Colonic mucosa (tissue), 4 donors: ENCODE results near the gene ACKR1. TPM values are rescaled to one million over a fixed set of nuclear protein-coding genes. Genes with fewer than 3 reads are reported as not detected.

Experiments
- DNase-seq: peaks from one replicate; pipeline ENCODE4 v3.0.0-alpha.2; 2020
- H3K27ac ChIP-seq: fragments of 200-600 bp; one replicate; pipeline ENCODE4 v1.8.0; 2021
- H3K27me3 ChIP-seq: fragments of 200-600 bp; one replicate; pipeline ENCODE4 v1.8.0; 2021
- H3K36me3 ChIP-seq: fragments of 200-600 bp; one replicate; pipeline ENCODE4 v1.8.0; 2021
- H3K4me1 ChIP-seq: fragments of 200-600 bp; one replicate; pipeline ENCODE4 v1.8.0; 2021; ENCODE audit warnings: mild to moderate bottlenecking
- H3K4me3 ChIP-seq: fragments of 200-600 bp; one replicate; pipeline ENCODE4 v1.8.0; 2021
- H3K9ac ChIP-seq, 2 donors: one replicate each; pipeline ENCODE4 v1.7.0; 2013; ENCODE audit warnings: control low read depth in 2 of 2, low read depth in 2 of 2, low read length in 2 of 2
- H3K9me3 ChIP-seq: fragments of 200-600 bp; one replicate; pipeline ENCODE4 v1.8.0; 2021
- CTCF ChIP-seq: fragments of 200-600 bp; IDR thresholded peaks from one replicate; pipeline ENCODE4 v1.8.0; 2022; ENCODE audit warnings: antibody characterized with exemption, mild to moderate bottlenecking
- intact Hi-C: fragments of 100-400 bp; cut with DNase I; formaldehyde crosslinking; loops from one replicate; pipeline ENCODE4 v1.14.1; 2022
- total RNA-seq, 2 donors: library from RNA; stranded (reverse); fragmentation: NEBNext Ultra II Directional in 1 of 2; extraction: Animal tissue kit (Norgen Biotek cat#: 25700) in 1 of 2; gene quantifications; one replicate each; pipeline ENCODE4 v1.2.1, GENCODE V29; 2021
- donor health status: healthy.
- donor health status: DM: no; HTN: no; CAD: no.
- donor health status: DM: no; HTN: no; CAD: no.

Gene ACKR1
- total RNA-seq: 10 to 100 TPM; 11.6 to 23.9 TPM

GRCh38 chr1:159204161-159205141, at the start of gene ACKR1:
TSS of gene ACKR1 (plus strand) at chr1:159204875. CDS start at chr1:159204960, 85 bp downstream.
- no peak for DNase-seq
- Histone ChIP-seq H3K4me1 (no peaks in the 10 kb centered on the region), H3K9ac (no peak within 1 kb of the TSS), H3K27me3 (no peaks in the 10 kb centered on the region), H3K4me3 (no peak within 1 kb of the TSS), H3K9me3 (no peaks in the 10 kb centered on the region), H3K36me3 (no peaks in the 10 kb centered on the region), H3K27ac (no peak within 1 kb of the TSS)
- intact Hi-C loops: loop anchor here (10.0 kb wide), 1 partner anchor 570 kb away; no protein-coding TSS in a partner anchor
- TF ChIP-seq CTCF: no peak

- no peak overlapping the region for H3K4me3 ChIP-seq
- no peaks in the 10 kb centered on the region for H3K36me3 ChIP-seq
- H3K9me3 ChIP-seq: no peaks in the 10 kb centered on the region
- no peaks in the 10 kb centered on the region for H3K4me1 ChIP-seq
- peak; percentile 60 for DNase-seq
- H3K27me3 ChIP-seq: no peaks in the 10 kb centered on the region
- H3K9ac ChIP-seq: no peak overlapping the region
- intact Hi-C loops: loop anchor here (5.0 kb wide), 2 partner anchors 36 to 51 kb away; no protein-coding TSS in a partner anchor
- peak; percentile 87 for TF ChIP-seq CTCF
- H3K27ac ChIP-seq: no peak overlapping the region
Measured at GRCh38 chr1:159161001-159161718, 43.5 kb upstream of the ACKR1 start.

DNA sequence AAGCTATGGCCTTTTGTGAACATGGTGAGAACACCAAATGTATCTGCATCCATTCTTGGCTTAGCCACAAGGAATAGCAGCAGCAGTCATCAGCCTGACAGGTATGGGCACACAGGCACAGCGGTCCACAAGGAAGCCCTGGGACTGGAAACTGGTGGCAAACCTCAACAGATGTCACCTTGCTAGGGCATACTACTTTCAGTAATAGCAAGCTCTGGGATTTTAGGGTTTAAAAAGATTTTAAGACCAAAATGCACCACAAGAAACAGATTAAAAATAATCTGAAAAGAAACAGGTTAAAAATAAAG, 43.0 kb upstream of the ACKR1 start:
- no peaks in the 10 kb centered on the region for H3K9me3 ChIP-seq
- no peaks in the 10 kb centered on the region for H3K27me3 ChIP-seq
- TF ChIP-seq CTCF: no peak
- no peak for DNase-seq
- no peaks in the 10 kb centered on the region for H3K36me3 ChIP-seq
- H3K4me1 ChIP-seq: no peaks in the 10 kb centered on the region
- intact Hi-C loops: loop anchor here (5.0 kb wide), 2 partner anchors 36 to 51 kb away; no protein-coding TSS in a partner anchor
- no peak overlapping the region for H3K9ac ChIP-seq
- H3K4me3 ChIP-seq: no peak overlapping the region
- H3K27ac ChIP-seq: no peak overlapping the region

DNA sequence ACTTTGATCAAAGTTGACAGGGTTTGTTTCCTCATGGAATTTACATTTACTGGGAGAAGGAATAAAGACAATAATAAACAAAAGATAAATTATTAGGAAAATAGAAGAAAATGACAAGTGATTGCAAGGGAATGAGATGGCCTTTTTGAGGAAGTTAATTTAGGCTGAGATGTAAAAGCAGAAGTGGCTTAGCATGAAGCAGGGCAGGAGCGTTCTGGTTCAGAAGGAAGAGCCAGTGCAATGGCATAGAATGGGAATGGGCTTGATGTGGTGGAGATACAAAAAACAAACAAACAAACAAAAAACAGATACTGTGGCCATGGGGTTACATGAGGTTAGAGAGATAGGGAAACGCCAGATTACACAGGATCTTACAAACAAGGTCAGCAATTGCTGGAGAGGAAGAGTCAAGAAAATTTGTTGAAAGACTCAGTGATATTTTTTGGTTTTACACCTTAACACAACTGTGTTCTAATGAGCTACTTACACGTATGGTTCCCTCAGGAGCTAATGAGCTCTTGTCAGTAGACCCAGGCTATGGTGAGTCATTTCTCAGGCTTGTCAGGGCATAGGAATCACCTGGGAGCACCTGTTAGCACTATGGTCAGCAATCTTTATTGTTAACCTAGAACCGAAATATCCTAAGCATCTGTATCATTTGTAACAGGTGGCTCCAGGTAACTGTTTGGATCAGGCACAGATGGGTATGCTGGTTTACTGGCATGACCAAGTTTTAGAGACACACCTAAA, 42.0 kb upstream of the ACKR1 start:
- no peaks in the 10 kb centered on the region for H3K27me3 ChIP-seq
- no peak overlapping the region for H3K27ac ChIP-seq
- no peaks in the 10 kb centered on the region for H3K4me1 ChIP-seq
- H3K36me3 ChIP-seq: no peaks in the 10 kb centered on the region
- no peak overlapping the region for H3K9ac ChIP-seq
- no peak overlapping the region for H3K4me3 ChIP-seq
- no peak for TF ChIP-seq CTCF
- intact Hi-C loops: loop anchor here (5.0 kb wide), 2 partner anchors 35 to 50 kb away; no protein-coding TSS in a partner anchor
- DNase-seq: no peak
- H3K9me3 ChIP-seq: no peaks in the 10 kb centered on the region
